ENCODE data around the gene NME4.
"Not testable (repeated sequence)": the region's sequence is repeated elsewhere in the genome, so short reads cannot be mapped to it uniquely, and the experiment has no call there.

The NME4 gene

GRCh38 chr16:360698-361336, 36.2 kb upstream of the NME4 start:
- TF ChIP-seq ZFX (IDR thresholded peaks at IDR 0.05; ENCODE audit: borderline replicate concordance) = no peak
- no peak for TF ChIP-seq CTCF (IDR thresholded peaks at IDR 0.05)
- H3K27ac ChIP-seq = no peak overlapping the region

DNA sequence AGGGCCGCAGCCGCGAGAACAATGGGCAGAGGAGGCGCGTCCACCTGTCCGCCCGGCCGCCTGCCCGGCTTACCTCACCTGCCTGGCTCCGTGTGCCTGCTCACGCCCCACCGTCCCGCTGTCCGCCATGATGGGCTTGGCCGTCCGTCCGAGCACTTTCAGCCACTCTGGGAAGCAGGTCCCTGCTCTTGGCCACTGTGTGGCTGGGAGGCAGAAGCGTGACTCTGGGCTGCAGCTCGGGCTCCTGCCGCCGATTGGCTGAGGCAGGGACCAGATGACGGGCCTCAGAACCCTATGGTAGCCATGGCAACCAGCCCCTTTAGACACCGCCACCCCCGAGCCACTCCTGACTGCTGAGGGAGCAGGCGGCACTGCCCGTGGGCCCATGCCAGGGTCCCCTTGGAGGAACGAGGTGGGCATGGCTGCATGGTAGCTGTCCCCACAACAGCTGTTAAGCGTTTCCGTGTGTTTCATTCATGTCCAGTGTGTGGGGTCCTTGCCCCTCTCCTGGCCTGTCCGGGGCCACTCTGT, 35.6 kb upstream of the NME4 start:
- TF ChIP-seq CTCF (IDR thresholded peaks at IDR 0.05) = no peak
- no peak for TF ChIP-seq ZFX (IDR thresholded peaks at IDR 0.05; ENCODE audit: borderline replicate concordance)

GRCh38 chr16:361872-362701, 34.9 kb upstream of the NME4 start:
- TF ChIP-seq CTCF (IDR thresholded peaks at IDR 0.05) (peak; percentile 90), ZFX (IDR thresholded peaks at IDR 0.05; ENCODE audit: borderline replicate concordance) (no peak)
- H3K27ac ChIP-seq = no peak overlapping the region

More for the DNA sequence above, 35.6 kb upstream of the NME4 start:
- no peak overlapping the region for H3K27ac ChIP-seq

DNA sequence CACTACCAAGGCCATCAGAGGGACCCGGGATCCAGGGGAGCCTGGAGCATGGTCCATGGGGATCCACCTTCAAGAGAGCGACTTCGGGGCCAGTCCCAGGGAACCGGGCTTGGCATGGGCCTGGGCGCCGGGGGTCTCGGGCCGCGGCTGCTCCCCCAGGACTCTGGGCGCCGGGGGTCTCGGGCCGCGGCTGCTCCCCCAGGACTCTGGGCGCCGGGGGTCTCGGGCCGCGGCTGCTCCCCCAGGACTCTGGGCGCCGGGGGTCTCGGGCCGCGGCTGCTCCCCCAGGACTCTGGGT, 34.3 kb upstream of the NME4 start:
- not testable (repeated sequence) for H3K27ac ChIP-seq

DNA sequence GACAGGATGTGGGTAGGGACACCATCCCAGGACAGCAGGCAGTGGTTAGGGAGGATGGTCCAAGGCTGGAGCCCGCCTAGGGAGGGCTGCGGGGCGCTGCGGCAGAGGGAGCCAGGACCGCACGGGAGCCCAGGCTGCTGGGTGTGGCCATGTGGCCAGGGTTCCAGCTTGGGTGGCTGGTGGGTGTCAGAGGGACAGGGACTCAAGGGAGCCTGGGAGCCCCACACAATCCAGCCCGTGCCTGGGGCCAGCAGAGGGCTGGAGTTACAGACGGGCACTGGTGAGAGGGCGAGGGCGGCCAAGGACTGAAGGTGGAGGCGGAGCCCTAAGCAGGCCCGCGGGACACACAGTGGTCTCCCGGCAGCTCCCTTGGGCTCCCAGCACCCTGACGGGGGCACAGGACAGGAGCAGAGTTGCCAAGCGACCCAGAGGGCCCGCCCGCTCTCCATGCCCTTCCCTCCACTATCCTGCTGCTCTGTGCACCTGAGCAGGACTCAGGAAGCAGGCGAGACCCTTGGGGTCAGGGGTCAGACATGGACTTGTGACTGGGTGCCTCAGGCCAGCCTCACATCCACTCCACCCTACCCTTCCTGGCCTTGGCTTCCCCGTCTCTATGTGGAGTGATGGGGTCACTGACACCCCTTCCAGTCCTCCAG, 33.8 kb upstream of the NME4 start:
- H3K27ac ChIP-seq = no peak overlapping the region
- TF ChIP-seq CTCF (IDR thresholded peaks at IDR 0.05) = no peak
- no peak for TF ChIP-seq ZFX (IDR thresholded peaks at IDR 0.05; ENCODE audit: borderline replicate concordance)

DNA sequence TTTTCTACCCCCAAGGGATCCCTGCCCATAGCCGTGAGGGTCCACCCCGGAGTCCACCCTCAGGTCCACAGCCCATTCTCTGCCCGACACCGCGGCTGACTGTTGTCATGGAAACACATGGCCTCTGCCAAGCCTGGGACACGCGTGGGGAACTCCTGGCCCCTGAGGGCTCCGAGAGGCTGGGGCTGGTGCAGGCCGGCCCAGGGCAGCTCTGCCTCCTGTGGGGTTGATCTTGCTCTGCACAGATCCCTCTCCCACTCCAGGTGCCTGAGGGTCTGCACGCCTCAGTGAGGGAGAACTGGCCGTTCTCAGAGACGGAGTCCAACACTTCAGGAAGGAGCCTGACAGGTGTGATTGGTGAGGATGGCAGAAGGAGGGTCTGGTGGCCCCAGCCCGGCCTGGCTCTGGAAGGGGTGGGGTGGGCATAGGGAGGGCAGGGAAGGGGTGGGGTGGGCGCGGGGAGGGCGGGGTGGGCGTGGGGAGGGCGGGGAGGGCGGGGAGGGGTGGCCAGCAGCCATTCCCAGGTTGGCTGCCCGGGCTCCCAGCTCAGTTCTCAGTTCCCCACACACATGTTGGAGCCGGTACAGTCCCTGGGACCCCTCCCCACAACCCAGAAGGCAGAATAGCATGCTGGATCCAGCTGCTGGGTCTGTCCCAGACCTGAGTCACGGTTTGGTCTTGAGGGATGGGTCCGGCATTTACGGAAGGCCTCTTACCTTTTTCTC, 33.1 kb upstream of the NME4 start:
- no peak overlapping the region for H3K27ac ChIP-seq
- TF ChIP-seq ZFX (IDR thresholded peaks at IDR 0.05; ENCODE audit: borderline replicate concordance) (no peak), CTCF (IDR thresholded peaks at IDR 0.05) (no peak)
